AG10803 (cell line): ENCODE results near the gene ZNF148.
A peak's percentile ranks its signal among the peaks of the same experiment; 100 is the strongest.
"Not testable (repeated sequence)": the region's sequence is repeated elsewhere in the genome, so short reads cannot be mapped to it uniquely, and the experiment has no call there.

Experiments used
- DNase-seq: peaks from one replicate; pipeline ENCODE4 v3.0.0; 2010; ENCODE audit warnings: low read depth
- H3K4me3 ChIP-seq: 2 replicates; pipeline ENCODE4 v1.5.1; 2011; ENCODE audit warnings: mild to moderate bottlenecking, low read length, control low read depth
- CTCF ChIP-seq: conservative IDR thresholded peaks from 2 replicates; pipeline ENCODE4 v1.5.1; 2011; ENCODE audit warnings: mild to moderate bottlenecking, low read length, control low read depth, inconsistent platforms

Gene ZNF148

GRCh38 chr3:125403789-125404188 is 28.7 kb upstream of the ZNF148 start:
- TF ChIP-seq CTCF, result peak; percentile 33
- no peak overlapping the region for H3K4me3 ChIP-seq
- peak; percentile 62 for DNase-seq

GRCh38 chr3:125402639-125403038 is 27.5 kb upstream of the ZNF148 start:
- no peak for TF ChIP-seq CTCF
- no peak for DNase-seq
- no peak overlapping the region for H3K4me3 ChIP-seq

- no peak overlapping the region for H3K4me3 ChIP-seq
- DNase-seq, result peak; percentile 67
- TF ChIP-seq CTCF, result no peak
Observed at GRCh38 chr3:125401402-125401801, 26.3 kb upstream of the ZNF148 start.

- H3K4me3 ChIP-seq, result no peak overlapping the region
- no peak for TF ChIP-seq CTCF
- no peak for DNase-seq
Observed at GRCh38 chr3:125398952-125399351, 23.8 kb upstream of the ZNF148 start.

DNA sequence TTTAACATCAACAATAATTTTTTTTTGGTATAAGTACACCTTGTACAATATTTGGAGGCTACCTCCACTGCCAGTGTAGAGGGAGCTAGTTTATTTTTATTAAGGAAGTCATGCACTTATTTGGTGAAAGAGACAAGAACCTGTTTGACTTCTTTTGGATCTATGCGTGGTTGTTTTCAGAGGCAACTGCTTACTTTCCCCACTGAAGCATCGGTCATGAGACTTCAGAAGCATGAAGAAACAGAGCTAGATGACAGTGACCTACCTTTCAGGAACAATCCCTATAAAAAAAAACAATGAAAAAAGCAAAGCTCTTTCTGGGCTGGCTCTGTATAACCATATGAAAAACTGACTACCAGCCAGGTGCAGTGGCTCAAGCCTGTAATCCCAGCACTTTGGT is 20.0 kb upstream of the ZNF148 start:
- no peak for TF ChIP-seq CTCF
- H3K4me3 ChIP-seq, result no peak overlapping the region

DNA sequence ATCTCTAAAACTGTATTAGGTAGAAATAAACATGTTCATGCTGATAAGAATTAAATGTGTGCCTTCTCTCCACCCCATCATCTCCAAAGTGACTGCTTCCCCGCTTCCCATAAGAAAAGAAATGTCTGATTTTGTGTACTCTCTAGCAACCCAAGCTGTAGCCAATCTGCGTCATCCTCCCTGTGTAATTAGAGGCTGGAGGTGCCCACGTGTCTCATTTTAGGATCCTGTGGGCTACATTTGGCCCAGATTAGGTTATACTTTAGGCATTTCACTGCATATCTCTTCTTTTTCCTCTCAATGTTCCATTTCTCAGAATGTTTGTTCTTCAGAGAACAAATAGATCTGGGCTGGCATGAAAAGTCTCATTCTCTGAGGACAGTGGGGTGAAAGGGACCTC is 19.3 kb upstream of the ZNF148 start:
- no peak for TF ChIP-seq CTCF
- no peak overlapping the region for H3K4me3 ChIP-seq
- no peak for DNase-seq

More for the DNA sequence above, 20.0 kb upstream of the ZNF148 start:
- DNase-seq, result no peak

- no peak overlapping the region for H3K4me3 ChIP-seq
- DNase-seq, result no peak
- no peak for TF ChIP-seq CTCF
Observed at GRCh38 chr3:125389282-125389681, 14.2 kb upstream of the ZNF148 start.

GRCh38 chr3:125388369-125388768 is 13.2 kb upstream of the ZNF148 start:
- not testable (repeated sequence) for H3K4me3 ChIP-seq, DNase-seq
